PC-3 (cell line): ENCODE measurements around the gene LRRN4CL. TPM values are rescaled to one million over a fixed set of nuclear protein-coding genes. Genes with fewer than 3 reads are reported as not detected.
A peak's percentile ranks its signal among the peaks of the same experiment; 100 is the strongest.
"Not testable (repeated sequence)": the region's sequence is repeated elsewhere in the genome, so short reads cannot be mapped to it uniquely, and the experiment has no call there.

ENCODE experiments used
- ATAC-seq: fragments of 200-7000 bp; cut with Tn5 transposase; 2 replicates; pipeline ENCODE4 v1.9.1; 2020; ENCODE audit warnings: mild to moderate bottlenecking, moderate library complexity
- BruUV-seq: library from RNA; stranded (reverse); fragments of 400-500 nt; replicated peaks from 2 replicates; lab custom pipeline; 2021; lab: Mats Ljungman, UMichigan
- CTCF ChIA-PET: fragments of 300-600 bp; sonication (Branson Sonifier 250); formaldehyde crosslinking; loops from one replicate; lab custom pipeline; 2022; ENCODE audit warnings: antibody characterized with exemption; lab: Charles Lee
- POLR2A ChIA-PET: fragments of 300-600 bp; sonication (Branson Sonifier 250); formaldehyde crosslinking; loops from one replicate; lab custom pipeline; 2022; ENCODE audit warnings: antibody characterized with exemption; ENCODE audit not compliant: unreplicated experiment; lab: Charles Lee
- DNase-seq: peaks from one replicate; pipeline ENCODE4 v3.0.0-alpha.2; 2015
- H2AFZ ChIP-seq: fragments of 300-600 bp; sonication (generic); 2 replicates; pipeline ENCODE4 v1.6.0; 2016; ENCODE audit warnings: antibody characterized with exemption, low read length
- H3F3A ChIP-seq: fragments of 300-600 bp; sonication (generic); one replicate; pipeline ENCODE4 v1.6.0; 2017; ENCODE audit warnings: antibody characterized with exemption, low read length, control low read depth, mild to moderate bottlenecking; ENCODE audit not compliant: unreplicated experiment
- H3K27ac ChIP-seq: fragments of 300-600 bp; sonication (generic); 2 replicates; pipeline ENCODE4 v1.5.1; 2016; ENCODE audit warnings: mild to moderate bottlenecking, low read length
- H3K27me3 ChIP-seq: fragments of 300-600 bp; sonication (generic); 2 replicates; pipeline ENCODE4 v1.6.1; 2016; ENCODE audit warnings: low read length, mixed read lengths
- H3K36me3 ChIP-seq: fragments of 300-600 bp; sonication (generic); 2 replicates; pipeline ENCODE4 v1.6.1; 2016; ENCODE audit warnings: low read depth, mixed run types, low read length, mixed read lengths
- H3K4me1 ChIP-seq: fragments of 300-600 bp; sonication (generic); 2 replicates; pipeline ENCODE4 v1.5.1; 2016; ENCODE audit warnings: low read length; ENCODE audit not compliant: insufficient read depth
- H3K4me2 ChIP-seq: fragments of 300-600 bp; sonication (generic); 2 replicates; pipeline ENCODE4 v1.6.0; 2016; ENCODE audit warnings: low read length
- H3K4me3 ChIP-seq: fragments of 300-600 bp; sonication (generic); 2 replicates; pipeline ENCODE4 v1.5.1; 2016; ENCODE audit warnings: mild to moderate bottlenecking, low read length, mixed read lengths
- H3K79me2 ChIP-seq: fragments of 300-600 bp; sonication (generic); 2 replicates; pipeline ENCODE4 v1.6.1; 2017; ENCODE audit warnings: low read length, mixed read lengths
- H3K9ac ChIP-seq: fragments of 300-600 bp; sonication (generic); 2 replicates; pipeline ENCODE4 v1.6.0; 2016; ENCODE audit warnings: mild to moderate bottlenecking, low read length
- H3K9me2 ChIP-seq: fragments of 300-600 bp; sonication (generic); replicated peaks from 2 replicates; pipeline ENCODE4 v1.6.1; 2016; ENCODE audit warnings: mixed run types, low read length, mixed read lengths
- H3K9me3 ChIP-seq: fragments of 300-600 bp; sonication (generic); 2 replicates; pipeline ENCODE4 v1.6.1; 2016; ENCODE audit warnings: low read length, mixed read lengths
- H4K20me1 ChIP-seq: fragments of 300-600 bp; sonication (generic); 2 replicates; pipeline ENCODE4 v1.6.1; 2016; ENCODE audit warnings: low read length, mixed read lengths
- EZH2 ChIP-seq: fragments of 300-600 bp; sonication (generic); IDR thresholded peaks from one replicate; pipeline ENCODE4 v1.6.1; 2017; ENCODE audit warnings: antibody characterized with exemption, mild to moderate bottlenecking, low read length; ENCODE audit not compliant: unreplicated experiment
- EZH2phosphoT487 ChIP-seq: fragments of 300-600 bp; sonication (generic); IDR thresholded peaks from 2 replicates; pipeline ENCODE4 v1.6.1; 2018; ENCODE audit warnings: mild to moderate bottlenecking, antibody characterized with exemption, low read length, borderline replicate concordance
- intact Hi-C: fragments of 100-400 bp; cut with micrococcal nuclease; formaldehyde crosslinking; loops from 2 replicates; pipeline ENCODE4 v1.9.0; 2023
- total RNA-seq: library from RNA; depleted of rRNA; stranded (reverse); fragments of >200 nt; gene quantifications from 2 replicates; pipeline ENCODE4 v1.2.3, GENCODE V29; 2014
- TF ChIP-seq, protein P1 (sequence below): fragments of 300-600 bp; sonication (generic); conservative IDR thresholded peaks from 2 replicates; pipeline ENCODE4 v1.5.1; 2017; ENCODE audit warnings: antibody characterized with exemption, low read depth, mild to moderate bottlenecking, low read length

The LRRN4CL gene
- total RNA-seq, 1 experiment from 2014 or later = 0.51 TPM

DNA sequence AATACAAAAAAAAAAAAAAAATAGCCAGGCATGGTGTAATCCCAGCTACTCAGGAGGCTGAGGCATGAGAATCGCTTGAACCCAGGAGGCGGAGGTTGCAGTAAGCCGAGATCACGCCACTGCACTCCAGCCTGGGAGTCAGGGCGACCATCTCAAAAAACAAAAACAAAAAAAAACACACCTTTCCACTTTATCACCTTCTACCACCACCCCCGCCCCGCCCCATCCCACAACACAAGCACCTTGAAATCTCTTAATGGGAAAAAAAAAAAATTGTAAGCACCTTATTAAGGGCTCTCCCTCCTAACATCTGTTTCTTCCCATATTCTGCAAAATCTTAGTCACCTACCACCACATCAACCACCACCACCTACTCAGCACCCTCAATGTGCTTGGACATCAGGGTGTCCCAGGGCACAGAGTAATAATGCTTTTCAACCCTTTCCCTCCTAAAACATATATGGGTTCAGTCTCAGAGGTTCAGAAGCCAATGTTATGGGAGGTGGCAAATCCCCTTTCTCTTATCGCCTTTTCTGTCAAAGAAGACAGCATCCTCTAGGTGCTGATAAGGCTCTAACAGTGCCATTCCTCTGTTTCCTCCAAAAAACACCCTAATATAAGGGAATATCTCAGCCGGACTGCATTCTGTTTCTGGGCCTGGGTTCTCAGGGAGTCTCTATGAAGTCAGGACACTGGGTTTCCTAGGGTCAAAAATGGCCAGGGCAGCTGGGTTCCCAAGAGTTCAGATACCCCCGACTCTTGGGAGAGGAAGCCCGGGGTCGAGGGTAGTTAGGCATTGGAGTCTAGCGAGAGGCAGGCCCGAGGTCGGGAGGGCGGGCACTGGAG lies 36.9 kb downstream of the LRRN4CL start:
- no peak for ATAC-seq

DNA sequence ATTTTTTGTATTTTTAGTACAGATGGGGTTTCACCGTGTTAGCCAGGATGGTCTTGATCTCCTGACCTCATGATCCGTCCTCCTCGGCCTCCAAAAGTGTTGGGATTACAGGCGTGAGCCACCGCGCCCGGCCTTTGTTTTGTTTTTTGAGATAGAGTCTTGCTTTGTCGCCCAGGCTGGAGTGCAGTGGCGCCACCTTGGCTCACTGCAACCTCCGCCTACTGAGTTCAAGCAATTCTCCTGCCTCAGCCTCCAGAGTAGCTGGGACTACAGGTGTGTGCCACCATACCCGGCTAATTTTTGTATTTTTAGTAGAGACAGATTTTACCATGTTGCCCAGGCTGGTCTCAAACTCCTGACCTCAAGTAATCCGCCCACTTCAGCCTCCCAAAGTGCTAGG lies 39.0 kb downstream of the LRRN4CL start:
- H2AFZ ChIP-seq, CTCF ChIA-PET, BruUV-seq, H3K27me3 ChIP-seq, H3K4me3 ChIP-seq, H3K9ac ChIP-seq, H3K27ac ChIP-seq, H3K9me2 ChIP-seq, H3K4me2 ChIP-seq, H3F3A ChIP-seq, DNase-seq, H3K9me3 ChIP-seq, ATAC-seq, H4K20me1 ChIP-seq: not testable (repeated sequence)
- intact Hi-C loops = loop anchor here (5.0 kb wide), 1 partner anchor 58 kb away; the partner anchor contains the start of gene TUT1
- peaks cover 38% of the 10 kb centered on the region for H3K79me2 ChIP-seq
- peaks cover 17% of the 10 kb centered on the region for H3K4me1 ChIP-seq
- POLR2A ChIA-PET = interaction anchor here (0.6 kb wide), 1 partner anchor 19 kb away, joined by 3 read pairs; no protein-coding TSS in a partner anchor
- H3K36me3 ChIP-seq = peaks cover 14% of the 10 kb centered on the region; the same call in 1 of the 2 replicates

More for the DNA sequence above, 36.9 kb downstream of the LRRN4CL start:
- no peak for DNase-seq
- Histone ChIP-seq H3F3A (no peaks in the 10 kb centered on the region), H3K9me2 (no peaks in the 10 kb centered on the region), H2AFZ (peak overlapping the region; percentile 99), H3K36me3 (peaks cover 14% of the 10 kb centered on the region; the same call in 1 of the 2 replicates), H3K4me2 (peak overlapping the region; percentile 97), H3K4me1 (peaks cover 11% of the 10 kb centered on the region), H3K79me2 (peaks cover 26% of the 10 kb centered on the region), H3K27ac (peak overlapping the region; percentile 33), H3K4me3 (peak overlapping the region; percentile 76), H3K9ac (peak overlapping the region; percentile 96), H3K9me3 (no peaks in the 10 kb centered on the region), H4K20me1 (no peaks in the 10 kb centered on the region), H3K27me3 (no peaks in the 10 kb centered on the region)
- POLR2A ChIA-PET = interaction anchor here (1.0 kb wide), 2 partner anchors 12 to 31 kb away, joined by 9 to 22 read pairs; partner anchors contain the start of genes B3GAT3, C11orf98 and CSKMT
- BruUV-seq = TSS peak; percentile 68
- CTCF ChIA-PET = no interaction called here
- TF ChIP-seq EZH2 = no peak
- TF ChIP-seq, protein P1, sequence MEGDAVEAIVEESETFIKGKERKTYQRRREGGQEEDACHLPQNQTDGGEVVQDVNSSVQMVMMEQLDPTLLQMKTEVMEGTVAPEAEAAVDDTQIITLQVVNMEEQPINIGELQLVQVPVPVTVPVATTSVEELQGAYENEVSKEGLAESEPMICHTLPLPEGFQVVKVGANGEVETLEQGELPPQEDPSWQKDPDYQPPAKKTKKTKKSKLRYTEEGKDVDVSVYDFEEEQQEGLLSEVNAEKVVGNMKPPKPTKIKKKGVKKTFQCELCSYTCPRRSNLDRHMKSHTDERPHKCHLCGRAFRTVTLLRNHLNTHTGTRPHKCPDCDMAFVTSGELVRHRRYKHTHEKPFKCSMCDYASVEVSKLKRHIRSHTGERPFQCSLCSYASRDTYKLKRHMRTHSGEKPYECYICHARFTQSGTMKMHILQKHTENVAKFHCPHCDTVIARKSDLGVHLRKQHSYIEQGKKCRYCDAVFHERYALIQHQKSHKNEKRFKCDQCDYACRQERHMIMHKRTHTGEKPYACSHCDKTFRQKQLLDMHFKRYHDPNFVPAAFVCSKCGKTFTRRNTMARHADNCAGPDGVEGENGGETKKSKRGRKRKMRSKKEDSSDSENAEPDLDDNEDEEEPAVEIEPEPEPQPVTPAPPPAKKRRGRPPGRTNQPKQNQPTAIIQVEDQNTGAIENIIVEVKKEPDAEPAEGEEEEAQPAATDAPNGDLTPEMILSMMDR = no peak
- no peak for TF ChIP-seq EZH2phosphoT487
- intact Hi-C loops = loop anchor here (2.0 to 5.0 kb wide), 2 partner anchors 30 to 60 kb away; partner anchors contain the start of gene TUT1

DNA sequence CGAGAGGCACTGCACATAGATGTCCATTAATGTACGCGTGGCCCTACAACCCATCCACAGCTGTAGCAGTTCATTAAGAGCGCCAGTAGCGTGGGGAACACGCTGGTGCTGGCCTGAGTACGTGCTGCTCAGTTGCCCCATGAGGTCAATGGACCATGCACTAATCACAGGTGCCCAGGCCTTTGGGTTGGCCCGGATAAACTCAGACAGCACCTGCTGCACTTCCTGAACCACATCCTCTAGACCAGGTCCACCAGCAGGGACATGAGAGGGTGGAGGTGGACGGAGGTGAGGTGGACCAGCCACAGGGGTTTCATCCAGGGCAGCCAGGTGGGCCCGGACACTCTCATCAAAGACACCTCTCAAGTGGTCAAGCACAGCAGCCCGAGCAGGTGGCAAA lies 39.8 kb downstream of the LRRN4CL start:
- BruUV-seq = no TSS peak
- Histone ChIP-seq H2AFZ (no peak overlapping the region), H3K36me3 (peaks cover 14% of the 10 kb centered on the region; the same call in 1 of the 2 replicates), H3K9ac (no peak overlapping the region), H3K9me3 (no peaks in the 10 kb centered on the region), H3K4me1 (peaks cover 21% of the 10 kb centered on the region), H3K27me3 (no peaks in the 10 kb centered on the region), H3K9me2 (no peaks in the 10 kb centered on the region), H3K27ac (no peak overlapping the region), H3F3A (no peaks in the 10 kb centered on the region), H3K4me2 (no peak overlapping the region), H4K20me1 (no peaks in the 10 kb centered on the region), H3K4me3 (no peak overlapping the region), H3K79me2 (peaks cover 46% of the 10 kb centered on the region)
- ChIA-PET POLR2A (interaction anchor here (0.6 to 0.7 kb wide), 2 partner anchors 58 to 77 kb away, joined by 5 to 6 read pairs; partner anchors contain the start of gene TUT1), CTCF (no interaction called here)
- DNase-seq (no peak), ATAC-seq (no peak)
- intact Hi-C loops = loop anchor here (5.0 kb wide), 1 partner anchor 37 kb away; the partner anchor contains the start of genes EML3 and ROM1
- TF ChIP-seq EZH2phosphoT487 (no peak), EZH2 (no peak)
- TF ChIP-seq, protein P1 = no peak
